Parathyroid adenoma (tissue), 2 donors: ENCODE results near the gene SULT1C2.

Experiments used
- H2AFZ ChIP-seq: fragments of 300-600 bp; sonication (generic); one replicate; pipeline ENCODE4 v1.7.0; 2017; ENCODE audit warnings: antibody characterized with exemption, mild to moderate bottlenecking
- H3K27ac ChIP-seq: fragments of 300-600 bp; sonication (generic); one replicate; pipeline ENCODE4 v1.7.0; 2017
- H3K27me3 ChIP-seq: fragments of 300-600 bp; sonication (generic); one replicate; pipeline ENCODE4 v1.7.0; 2017; ENCODE audit warnings: low read length; ENCODE audit not compliant: control insufficient read depth, insufficient read depth
- H3K36me3 ChIP-seq: fragments of 300-600 bp; sonication (generic); one replicate; pipeline ENCODE4 v1.7.0; 2017; ENCODE audit warnings: low read length; ENCODE audit not compliant: control insufficient read depth, insufficient read depth
- H3K4me1 ChIP-seq: fragments of 300-600 bp; sonication (generic); one replicate; pipeline ENCODE4 v1.7.0; 2017; ENCODE audit warnings: control low read depth
- H3K4me2 ChIP-seq: fragments of 300-600 bp; sonication (generic); one replicate; pipeline ENCODE4 v1.7.0; 2017; ENCODE audit warnings: low read length
- H3K4me3 ChIP-seq: fragments of 300-600 bp; sonication (generic); one replicate; pipeline ENCODE4 v1.7.0; 2017; ENCODE audit warnings: low read depth, low read length
- H3K79me2 ChIP-seq: fragments of 300-600 bp; sonication (generic); one replicate; pipeline ENCODE4 v1.7.0; 2017; ENCODE audit warnings: control low read depth
- H3K9ac ChIP-seq: fragments of 300-600 bp; sonication (generic); one replicate; pipeline ENCODE4 v1.7.0; 2017; ENCODE audit warnings: mild to moderate bottlenecking
- H3K9me3 ChIP-seq: fragments of 300-600 bp; sonication (generic); one replicate; pipeline ENCODE4 v1.7.0; 2017; ENCODE audit warnings: low read length; ENCODE audit not compliant: control insufficient read depth
- CTCF ChIP-seq: fragments of 300-600 bp; sonication (generic); IDR thresholded peaks from one replicate; pipeline ENCODE4 v1.7.0; 2017; ENCODE audit warnings: antibody characterized with exemption, mild to moderate bottlenecking
- donor health status: primary hyperparathyroidism.

SULT1C2 gene

GRCh38 chr2:108288534-108289106, at the start of gene SULT1C2:
TSS of gene SULT1C2 (plus strand) at chr2:108288895. CDS start at chr2:108293668, 4,773 bp downstream.
- Histone ChIP-seq H3K79me2 (no peaks in the 10 kb centered on the region), H3K36me3 (no peaks in the 10 kb centered on the region), H3K9me3 (no peaks in the 10 kb centered on the region), H3K27ac (no peak within 1 kb of the TSS), H2AFZ (peak within 1 kb of the TSS; percentile 43), H3K4me2 (peak within 1 kb of the TSS; percentile 42), H3K4me3 (no peak within 1 kb of the TSS), H3K27me3 (no peaks in the 10 kb centered on the region), H3K9ac (no peak within 1 kb of the TSS), H3K4me1 (no peaks in the 10 kb centered on the region)
- TF ChIP-seq CTCF = no peak

- no peak within 1 kb of the TSS for H3K4me2 ChIP-seq
- H3K27ac ChIP-seq = no peak within 1 kb of the TSS
- no peak for TF ChIP-seq CTCF
- no peaks in the 10 kb centered on the region for H3K79me2 ChIP-seq
- no peaks in the 10 kb centered on the region for H3K4me1 ChIP-seq
- no peak within 1 kb of the TSS for H2AFZ ChIP-seq
- H3K36me3 ChIP-seq = no peaks in the 10 kb centered on the region
- no peak within 1 kb of the TSS for H3K9ac ChIP-seq
- no peak within 1 kb of the TSS for H3K4me3 ChIP-seq
- H3K27me3 ChIP-seq = no peaks in the 10 kb centered on the region
- H3K9me3 ChIP-seq = no peaks in the 10 kb centered on the region
Observed at GRCh38 chr2:108239786-108240185, 48.9 kb upstream of the SULT1C2 start, which contains the start of gene SULT1C3. TSS of gene SULT1C3 (plus strand) at chr2:108239968. CDS start at chr2:108247195, 7,227 bp downstream.

- H3K27me3 ChIP-seq = no peaks in the 10 kb centered on the region
- no peak overlapping the region for H2AFZ ChIP-seq
- H3K4me3 ChIP-seq = no peak overlapping the region
- no peaks in the 10 kb centered on the region for H3K36me3 ChIP-seq
- no peaks in the 10 kb centered on the region for H3K79me2 ChIP-seq
- H3K4me1 ChIP-seq = no peaks in the 10 kb centered on the region
- no peak for TF ChIP-seq CTCF
- no peak overlapping the region for H3K27ac ChIP-seq
- no peak overlapping the region for H3K4me2 ChIP-seq
- no peak overlapping the region for H3K9ac ChIP-seq
- H3K9me3 ChIP-seq = no peaks in the 10 kb centered on the region
Observed at GRCh38 chr2:108240966-108241365, 47.7 kb upstream of the SULT1C2 start.

- Histone ChIP-seq H3K36me3 (no peaks in the 10 kb centered on the region), H3K4me2 (no peak overlapping the region), H3K4me1 (no peaks in the 10 kb centered on the region), H3K9me3 (no peaks in the 10 kb centered on the region), H2AFZ (no peak overlapping the region), H3K27me3 (no peaks in the 10 kb centered on the region), H3K9ac (no peak overlapping the region), H3K79me2 (no peaks in the 10 kb centered on the region), H3K4me3 (no peak overlapping the region), H3K27ac (no peak overlapping the region)
- no peak for TF ChIP-seq CTCF
Observed at GRCh38 chr2:108243566-108243965, 45.1 kb upstream of the SULT1C2 start.
